LHCN-M2 (cell line): ENCODE data around the gene CEACAM19. TPM values are rescaled to one million over a fixed set of nuclear protein-coding genes. Genes with fewer than 3 reads are reported as not detected.
"Not testable (repeated sequence)": the region's sequence is repeated elsewhere in the genome, so short reads cannot be mapped to it uniquely, and the experiment has no call there.

Source experiments
- DNase-seq: peaks from one replicate; pipeline ENCODE4 v3.0.0-alpha.2; 2012; ENCODE audit warnings: low read depth
- total RNA-seq: library from RNA; depleted of rRNA; stranded (reverse); fragments of >200 nt; gene quantifications from 2 replicates; pipeline ENCODE4 v1.2.3, GENCODE V29; 2014

The CEACAM19 gene
- total RNA-seq, 1 experiment from 2014 or later = 0.06 TPM

GRCh38 chr19:44673510-44673909 is 2.2 kb downstream of the CEACAM19 start:
- DNase-seq = no peak

- no peak for DNase-seq
Observed at GRCh38 chr19:44675521-44675920, 4.2 kb downstream of the CEACAM19 start.

GRCh38 chr19:44677019-44677811 is 5.9 kb downstream of the CEACAM19 start:
- peak; percentile 46 for DNase-seq

GRCh38 chr19:44680536-44680935 is 9.3 kb downstream of the CEACAM19 start:
- DNase-seq = no peak

GRCh38 chr19:44681992-44682790 is 10.9 kb downstream of the CEACAM19 start:
- DNase-seq = no peak

- no peak for DNase-seq
Observed at GRCh38 chr19:44682807-44683206, 11.5 kb downstream of the CEACAM19 start.

- no peak for DNase-seq
Observed at GRCh38 chr19:44683434-44684210, 12.3 kb downstream of the CEACAM19 start.

GRCh38 chr19:44684396-44684795 is 13.1 kb downstream of the CEACAM19 start:
- DNase-seq = not testable (repeated sequence)

GRCh38 chr19:44684892-44685863 is 13.9 kb downstream of the CEACAM19 start:
- DNase-seq = peak; percentile 72

- no peak for DNase-seq
Observed at GRCh38 chr19:44685877-44686276, 14.6 kb downstream of the CEACAM19 start.

GRCh38 chr19:44686896-44687295 is 15.6 kb downstream of the CEACAM19 start:
- peak; percentile 55 for DNase-seq

- no peak for DNase-seq
Observed at GRCh38 chr19:44687888-44688287, 16.6 kb downstream of the CEACAM19 start.

- peak; percentile 43 for DNase-seq
Observed at GRCh38 chr19:44689290-44690130, 18.2 kb downstream of the CEACAM19 start.

GRCh38 chr19:44690131-44690440 is 18.8 kb downstream of the CEACAM19 start:
- DNase-seq = no peak

- no peak for DNase-seq
Observed at GRCh38 chr19:44692379-44692721, 21.1 kb downstream of the CEACAM19 start.

- DNase-seq = no peak
Observed at GRCh38 chr19:44694184-44694579, 22.9 kb downstream of the CEACAM19 start.

GRCh38 chr19:44696939-44697669 is 25.8 kb downstream of the CEACAM19 start:
- no peak for DNase-seq

- DNase-seq = no peak
Observed at GRCh38 chr19:44697670-44698034, 26.4 kb downstream of the CEACAM19 start.

GRCh38 chr19:44698492-44699201 is 27.4 kb downstream of the CEACAM19 start, which contains the start of gene CEACAM16:
Gene CEACAM16, plus strand, starts transcription at chr19:44699151. Its CDS starts 2,306 bp downstream, at chr19:44701457.
- no peak for DNase-seq
